Measurements from ENCODE around the gene DHODH. TPM values are rescaled to one million over a fixed set of nuclear protein-coding genes. Genes with fewer than 3 reads are reported as not detected.

DHODH gene
- total and polyA plus RNA-seq, 2 of the 4 experiments (the other 2 are of a cell fraction): 3.2 to 4.1 TPM

DNA sequence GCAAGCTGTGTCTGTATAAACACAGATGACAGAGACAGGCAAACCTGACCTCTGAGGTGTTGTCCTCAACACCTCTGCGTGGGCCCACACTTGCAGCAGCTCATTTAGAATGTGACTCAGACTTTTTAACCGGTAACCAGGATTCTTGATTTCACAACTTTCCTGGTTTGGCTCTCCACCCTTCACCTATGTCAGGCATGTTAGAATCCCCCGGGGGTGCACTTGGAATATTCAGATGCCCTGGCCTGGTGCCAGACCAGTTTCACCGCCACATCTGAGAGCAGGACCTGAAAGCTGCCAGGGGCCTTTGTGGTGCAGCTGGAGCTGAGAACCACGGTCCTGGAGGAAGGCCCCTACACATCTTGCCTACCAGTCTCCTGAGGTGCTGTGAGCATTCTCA is 4.8 kb downstream of the DHODH start:
- peaks cover 8 to 9% of the 10 kb centered on the region in 2 experiments; a peak in 3 of 4 replicates for H3K79me1 ChIP-seq (ENCODE audit: low read depth in 1 of 2, low read length in 2 of 2)
- dilution Hi-C loops (cut with HindIII; ENCODE audit: low sequenced_read_pairs, unreplicated experiment) (no loop called here), in situ Hi-C loops (cut with MboI; ENCODE audit: low sequenced_read_pairs) (no loop called here), intact Hi-C loops (cut with micrococcal nuclease) (no loop called here)
- H2AFZ ChIP-seq (replicated peaks; ENCODE audit: low read length, poor library complexity): no peak overlapping the region
- H2AK5ac ChIP-seq (ENCODE audit: low read depth, low read length): no peak overlapping the region
- no peak overlapping the region for H3K9ac ChIP-seq (ENCODE audit: low read depth, low read length)
- no peaks in the 10 kb centered on the region for H3K9me1 ChIP-seq (ENCODE audit: insufficient read depth, low read length)
- H4K20me1 ChIP-seq (ENCODE audit: insufficient read depth, low read length): no peaks in the 10 kb centered on the region
- no peaks in the 10 kb centered on the region for H3K4me1 ChIP-seq (ENCODE audit: control insufficient read depth, insufficient read depth, low read length)
- H2BK20ac ChIP-seq (ENCODE audit: low read depth, low read length): no peak overlapping the region
- no peak overlapping the region for H3K4me3 ChIP-seq (ENCODE audit: insufficient read depth, low read depth, low read length)
- H3K4ac ChIP-seq (ENCODE audit: low read depth, low read length): no peak overlapping the region
- no peak overlapping the region for H2AK9ac ChIP-seq (replicated peaks; ENCODE audit: low read depth, low read length, poor library complexity)
- H3K27ac ChIP-seq (ENCODE audit: insufficient read depth, low read length): no peak overlapping the region
- H2BK5ac ChIP-seq (ENCODE audit: low read depth, low read length, poor library complexity, severe bottlenecking): no peak overlapping the region
- no peaks in the 10 kb centered on the region for H3K27me3 ChIP-seq (ENCODE audit: control insufficient read depth, insufficient read depth, low read length)
- TF ChIP-seq CHD1 (IDR thresholded peaks at IDR 0.05; ENCODE audit: low read depth, low read length): no peak
- TF ChIP-seq MAFK (IDR thresholded peaks at IDR 0.05; ENCODE audit: low read depth, low read length): no peak
- TF ChIP-seq, protein P1, sequence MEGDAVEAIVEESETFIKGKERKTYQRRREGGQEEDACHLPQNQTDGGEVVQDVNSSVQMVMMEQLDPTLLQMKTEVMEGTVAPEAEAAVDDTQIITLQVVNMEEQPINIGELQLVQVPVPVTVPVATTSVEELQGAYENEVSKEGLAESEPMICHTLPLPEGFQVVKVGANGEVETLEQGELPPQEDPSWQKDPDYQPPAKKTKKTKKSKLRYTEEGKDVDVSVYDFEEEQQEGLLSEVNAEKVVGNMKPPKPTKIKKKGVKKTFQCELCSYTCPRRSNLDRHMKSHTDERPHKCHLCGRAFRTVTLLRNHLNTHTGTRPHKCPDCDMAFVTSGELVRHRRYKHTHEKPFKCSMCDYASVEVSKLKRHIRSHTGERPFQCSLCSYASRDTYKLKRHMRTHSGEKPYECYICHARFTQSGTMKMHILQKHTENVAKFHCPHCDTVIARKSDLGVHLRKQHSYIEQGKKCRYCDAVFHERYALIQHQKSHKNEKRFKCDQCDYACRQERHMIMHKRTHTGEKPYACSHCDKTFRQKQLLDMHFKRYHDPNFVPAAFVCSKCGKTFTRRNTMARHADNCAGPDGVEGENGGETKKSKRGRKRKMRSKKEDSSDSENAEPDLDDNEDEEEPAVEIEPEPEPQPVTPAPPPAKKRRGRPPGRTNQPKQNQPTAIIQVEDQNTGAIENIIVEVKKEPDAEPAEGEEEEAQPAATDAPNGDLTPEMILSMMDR (conservative IDR thresholded peaks at IDR 0.05; ENCODE audit: low read depth, low read length): no peak
- no peak for TF ChIP-seq MXI1 (IDR thresholded peaks at IDR 0.05; ENCODE audit: borderline replicate concordance, low read depth, low read length)
- TF ChIP-seq POLR2A (IDR thresholded peaks at IDR 0.05; ENCODE audit: low read depth, low read length): no peak
- no peak for TF ChIP-seq NFE2L2 (IDR thresholded peaks at IDR 0.05; ENCODE audit: low read depth, low read length)
- TF ChIP-seq CEBPB (IDR thresholded peaks at IDR 0.05; ENCODE audit: low read depth, low read length): peak; percentile 26; the same call in 1 of the 2 replicates
- 32% methylated on average over 4 of the region's 5 CpGs; no CpG with 5 or more reads in 1 of the 2 experiments for WGBS, 2 experiments (ENCODE audit: extremely low coverage in 2 of 2, insufficient read length in 1 of 2)
- H3K4me2 ChIP-seq (ENCODE audit: low read depth, low read length): no peak overlapping the region
- H4K5ac ChIP-seq (ENCODE audit: low read depth, low read length): no peak overlapping the region
- BruUV-seq (replicated peaks): no TSS peak
- no peak overlapping the region for H2BK120ac ChIP-seq (ENCODE audit: low read depth, low read length)
- ATAC-seq (ENCODE audit: low read depth) (no peak), DNase-seq (peak; percentile 5)
- CTCF ChIA-PET: no interaction called here
- no peak overlapping the region for H3K23ac ChIP-seq (ENCODE audit: low read depth, low read length)
- H4K91ac ChIP-seq (ENCODE audit: insufficient read depth, low read depth, low read length): no peak overlapping the region
- H3K36me3 ChIP-seq (ENCODE audit: control insufficient read depth, insufficient read depth, low read length): peaks cover 3% of the 10 kb centered on the region
- H2BK15ac ChIP-seq (ENCODE audit: low read depth, low read length): no peak overlapping the region
- H4K8ac ChIP-seq (ENCODE audit: low read depth in 2 of 2, low read length in 2 of 2): no peak overlapping the region
- no peak overlapping the region for H3K14ac ChIP-seq (replicated peaks; ENCODE audit: low read depth, low read length)
- no peaks in the 10 kb centered on the region for H3K9me3 ChIP-seq (ENCODE audit: control insufficient read depth, insufficient read depth, low read length)
- no peak overlapping the region for H3K56ac ChIP-seq (ENCODE audit: extremely low read depth, insufficient read depth, low read length)
- no peak overlapping the region for H3K18ac ChIP-seq (ENCODE audit: low read depth, low read length)
- POLR2A ChIA-PET (ENCODE audit: unreplicated experiment): no interaction called here
